Astrocyte of the spinal cord (primary cell): Measurements from ENCODE around the gene MEGF11.

Experiments
- DNase-seq: peaks from one replicate; pipeline ENCODE4 v3.0.0; 2011; ENCODE audit warnings: low read depth, low spot score
- H3K4me3 ChIP-seq: 2 replicates; pipeline ENCODE4 v1.5.1; 2011; ENCODE audit warnings: low read depth, mild to moderate bottlenecking, low read length, moderate library complexity
- CTCF ChIP-seq: IDR thresholded peaks from 2 replicates; pipeline ENCODE4 v1.5.1; 2012; ENCODE audit warnings: low read depth, mild to moderate bottlenecking, low read length, inconsistent platforms
- in situ Hi-C: cut with HindIII; loops from 2 replicates; pipeline ENCODE4 v1.10.0; 2017; ENCODE audit warnings: low sequenced_read_pairs

The MEGF11 gene

GRCh38 chr15:66234798-66235197 is 18.8 kb downstream of the MEGF11 start:
- H3K4me3 ChIP-seq = no peak overlapping the region
- TF ChIP-seq CTCF = no peak
- no peak for DNase-seq
- in situ Hi-C loops = no loop called here

- H3K4me3 ChIP-seq = no peak overlapping the region
- DNase-seq = no peak
- in situ Hi-C loops = no loop called here
- TF ChIP-seq CTCF = no peak
These were observed 19.8 kb downstream of the MEGF11 start for GRCh38 chr15:66233487-66234415.

GRCh38 chr15:66232267-66232625 is 21.3 kb downstream of the MEGF11 start:
- DNase-seq = no peak
- no peak for TF ChIP-seq CTCF
- in situ Hi-C loops = no loop called here
- H3K4me3 ChIP-seq = no peak overlapping the region

- in situ Hi-C loops = no loop called here
- no peak for TF ChIP-seq CTCF
- no peak for DNase-seq
- H3K4me3 ChIP-seq = no peak overlapping the region
These were observed 21.9 kb downstream of the MEGF11 start for GRCh38 chr15:66231394-66232266.

GRCh38 chr15:66229790-66230465 is 23.6 kb downstream of the MEGF11 start:
- no peak for DNase-seq
- in situ Hi-C loops = no loop called here
- H3K4me3 ChIP-seq = no peak overlapping the region
- TF ChIP-seq CTCF = no peak
